CD14-positive monocyte (primary cell): ENCODE measurements around the gene SOD1. TPM values are rescaled to one million over a fixed set of nuclear protein-coding genes. Genes with fewer than 3 reads are reported as not detected.

Experiments used
- DNase-seq, 3 donors: peaks; one replicate each; pipeline ENCODE4 v3.0.0-alpha.2; 2011 to 2022
- H2AFZ ChIP-seq: 2 replicates; pipeline ENCODE4 v1.6.0; 2012; ENCODE audit warnings: mild to moderate bottlenecking, low read depth, low read length, inconsistent platforms; ENCODE audit not compliant: insufficient read depth, poor library complexity, severe bottlenecking
- H3K27ac ChIP-seq, 2 donors: 1 replicate in 1 of 2; 2 replicates in 1 of 2; pipeline ENCODE4 v1.5.1; 2012 to 2013; ENCODE audit warnings: low read length in 2 of 2, control low read depth in 1 of 2, inconsistent platforms in 1 of 2, low read depth in 1 of 2, mild to moderate bottlenecking in 1 of 2
- H3K27me3 ChIP-seq, 2 donors: one replicate each; pipeline versions ENCODE4 v1.6.0 to v1.6.1; 2011 to 2013; ENCODE audit warnings: low read length in 2 of 2; ENCODE audit not compliant: control insufficient read depth in 2 of 2, insufficient read depth in 2 of 2
- H3K36me3 ChIP-seq, 2 donors: replicated peaks in 1 of 2; 1 replicate in 1 of 2; 2 replicates in 1 of 2; pipeline versions ENCODE4 v1.5.1 to v1.6.1; 2012 to 2013; ENCODE audit warnings: low read length in 2 of 2, control low read depth in 1 of 2, inconsistent platforms in 1 of 2, mild to moderate bottlenecking in 1 of 2; ENCODE audit not compliant: insufficient read depth in 2 of 2, control insufficient read depth in 1 of 2
- H3K4me1 ChIP-seq, 2 donors: 1 replicate in 1 of 2; 2 replicates in 1 of 2; pipeline versions ENCODE4 v1.5.1 to v1.6.1; 2012 to 2013; ENCODE audit warnings: low read length in 2 of 2, control low read depth in 1 of 2, inconsistent platforms in 1 of 2, mild to moderate bottlenecking in 1 of 2, moderate library complexity in 1 of 2; ENCODE audit not compliant: insufficient read depth in 2 of 2, control insufficient read depth in 1 of 2
- H3K4me2 ChIP-seq: replicated peaks from 2 replicates; pipeline ENCODE3; 2012; ENCODE audit warnings: low read length, moderate library complexity, mild to moderate bottlenecking; ENCODE audit not compliant: poor library complexity, severe bottlenecking; ENCODE audit errors: extremely low read depth
- H3K4me3 ChIP-seq, 3 experiments: fragments of 200-600 bp in 1 of 3; sonication (generic) in 1 of 3; replicated peaks in 1 of 3; 1 replicate in 2 of 3; 2 replicates in 1 of 3; pipeline ENCODE4 v1.5.1; 2011 to 2013; ENCODE audit warnings: low read length in 3 of 3, mild to moderate bottlenecking in 3 of 3, control low read depth in 2 of 3, low read depth in 2 of 3, inconsistent platforms in 1 of 3, moderate library complexity in 1 of 3
- H3K79me2 ChIP-seq: 2 replicates; pipeline ENCODE4 v1.6.0; 2012; ENCODE audit warnings: mild to moderate bottlenecking, control low read depth, inconsistent platforms, low read length, moderate library complexity; ENCODE audit not compliant: insufficient read depth
- H3K9ac ChIP-seq: 2 replicates; pipeline ENCODE4 v1.6.0; 2017; ENCODE audit warnings: low read length, mild to moderate bottlenecking; ENCODE audit not compliant: insufficient read depth, poor library complexity, severe bottlenecking
- H3K9me3 ChIP-seq, 2 donors: replicated peaks in 1 of 2; 1 replicate in 1 of 2; 2 replicates in 1 of 2; pipeline versions ENCODE4 v1.5.1 to v1.6.1; 2012 to 2013; ENCODE audit warnings: low read length in 2 of 2, control low read depth in 1 of 2; ENCODE audit not compliant: control insufficient read depth in 1 of 2, insufficient read depth in 1 of 2
- H4K20me1 ChIP-seq: 2 replicates; pipeline ENCODE4 v1.6.0; 2012; ENCODE audit warnings: mild to moderate bottlenecking, low read length, control low read depth, moderate library complexity; ENCODE audit not compliant: insufficient read depth
- H3K27ac Mint-ChIP-seq, 7 donors: one replicate each; pipeline ENCODE4 v1.8.0; 2020; ENCODE audit warnings: mild to moderate bottlenecking in 7 of 7, mixed read lengths in 7 of 7, moderate library complexity in 6 of 7, inconsistent platforms in 2 of 7
- H3K27me3 Mint-ChIP-seq, 3 donors: one replicate each; pipeline ENCODE4 v1.8.0; 2021 to 2022; ENCODE audit warnings: low read depth in 3 of 3, mild to moderate bottlenecking in 3 of 3, mixed read lengths in 3 of 3, moderate library complexity in 3 of 3, inconsistent platforms in 1 of 3
- H3K36me3 Mint-ChIP-seq, 2 donors: one replicate each; pipeline ENCODE4 v1.8.0; 2020; ENCODE audit warnings: mixed read lengths in 2 of 2, inconsistent platforms in 1 of 2, mild to moderate bottlenecking in 1 of 2
- H3K4me1 Mint-ChIP-seq: one replicate; pipeline ENCODE4 v1.8.0; 2020; ENCODE audit warnings: mild to moderate bottlenecking, mixed read lengths
- H3K4me3 Mint-ChIP-seq, 2 donors: one replicate each; pipeline ENCODE4 v1.8.0; 2020; ENCODE audit warnings: mild to moderate bottlenecking in 2 of 2, mixed read lengths in 2 of 2, moderate library complexity in 1 of 2
- H3K9me3 Mint-ChIP-seq, 7 donors: one replicate each; pipeline ENCODE4 v1.8.0; 2020 to 2022; ENCODE audit warnings: mixed read lengths in 7 of 7, mild to moderate bottlenecking in 6 of 7, moderate library complexity in 6 of 7, inconsistent platforms in 2 of 7
- WGBS: methylation state at CpG from one replicate; pipeline ENCODE4 v1.1.5; 2013; ENCODE audit warnings: missing lambda C conversion rate; ENCODE audit not compliant: insufficient coverage; 5-methylcytosine and 5-hydroxymethylcytosine counted together
- intact Hi-C, 2 donors: fragments of 100-400 bp; cut with micrococcal nuclease; formaldehyde crosslinking; loops; one replicate each; pipeline versions ENCODE4 v1.15.0 to v1.15.1; 2023
- polyA plus RNA-seq, 3 donors: library from polyadenylated mRNA; depleted of rRNA in 1 of 3; unstranded in 2 of 3; stranded (reverse) in 1 of 3; fragments of 300-500 nt in 2 of 3; fragments of >200 nt in 1 of 3; fragmentation: Illumina TruSeq in 2 of 3; gene quantifications; 1 replicate in 2 of 3; 2 replicates in 1 of 3; pipeline ENCODE4 v1.2.3, GENCODE V29; 2012 to 2021
- TF ChIP-seq, protein P1 (sequence below): fragments of 200-600 bp; IDR thresholded peaks from one replicate; pipeline ENCODE4 v1.8.0; 2022; ENCODE audit warnings: antibody characterized with exemption, mild to moderate bottlenecking

The SOD1 gene
- polyA plus RNA-seq, 3 donors = 79.6 to 174 (median 157) TPM

DNA sequence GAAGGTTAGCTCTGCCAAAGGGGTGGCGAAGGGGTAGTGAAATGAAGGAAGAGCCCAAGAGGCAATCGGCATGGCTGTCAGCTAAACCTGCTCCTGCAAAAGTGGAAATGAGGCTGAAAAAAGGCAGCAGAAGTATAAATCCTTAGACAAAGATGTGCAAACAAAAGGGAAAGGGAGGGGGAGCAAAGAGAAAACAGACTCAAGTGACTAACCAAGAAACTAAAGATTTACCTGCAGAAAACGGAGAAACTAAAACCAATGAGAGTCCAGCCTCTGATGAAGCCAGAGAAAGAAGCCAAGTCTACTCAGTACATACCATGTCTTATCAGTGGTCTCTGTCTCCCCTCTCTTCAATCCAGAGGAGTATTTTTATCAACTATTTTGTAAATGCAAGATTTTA, 47.1 kb downstream of the SOD1 start:
- DNase-seq = no peak
- Histone ChIP-seq H3K9ac (no peak overlapping the region), H3K9me3 (no peaks in the 10 kb centered on the region), H3K4me1 (no peaks in the 10 kb centered on the region), H3K4me2 (no peak overlapping the region), H4K20me1 (peaks cover 98% of the 10 kb centered on the region), H3K4me3 (no peak overlapping the region), H3K27ac (peak overlapping the region in 1 of 2 donors; percentile 39), H2AFZ (no peak overlapping the region), H3K36me3 (peaks cover 22 to 45% of the 10 kb centered on the region in 2 donors), H3K79me2 (peaks cover 83% of the 10 kb centered on the region), H3K27me3 (no peaks in the 10 kb centered on the region)
- Mint-ChIP-seq H3K36me3 (peaks cover 19 to 27% of the 10 kb centered on the region in 2 donors), H3K9me3 (no peaks in the 10 kb centered on the region), H3K27me3 (no peaks in the 10 kb centered on the region), H3K4me1 (peaks cover 25% of the 10 kb centered on the region), H3K4me3 (no peak overlapping the region), H3K27ac (peak overlapping the region in 3 of 7 donors; percentile 7 to 41 (median 38))
- WGBS = 100% methylated on average over 1 of the region's 3 CpGs
- intact Hi-C loops = no loop called here
- TF ChIP-seq, protein P1, sequence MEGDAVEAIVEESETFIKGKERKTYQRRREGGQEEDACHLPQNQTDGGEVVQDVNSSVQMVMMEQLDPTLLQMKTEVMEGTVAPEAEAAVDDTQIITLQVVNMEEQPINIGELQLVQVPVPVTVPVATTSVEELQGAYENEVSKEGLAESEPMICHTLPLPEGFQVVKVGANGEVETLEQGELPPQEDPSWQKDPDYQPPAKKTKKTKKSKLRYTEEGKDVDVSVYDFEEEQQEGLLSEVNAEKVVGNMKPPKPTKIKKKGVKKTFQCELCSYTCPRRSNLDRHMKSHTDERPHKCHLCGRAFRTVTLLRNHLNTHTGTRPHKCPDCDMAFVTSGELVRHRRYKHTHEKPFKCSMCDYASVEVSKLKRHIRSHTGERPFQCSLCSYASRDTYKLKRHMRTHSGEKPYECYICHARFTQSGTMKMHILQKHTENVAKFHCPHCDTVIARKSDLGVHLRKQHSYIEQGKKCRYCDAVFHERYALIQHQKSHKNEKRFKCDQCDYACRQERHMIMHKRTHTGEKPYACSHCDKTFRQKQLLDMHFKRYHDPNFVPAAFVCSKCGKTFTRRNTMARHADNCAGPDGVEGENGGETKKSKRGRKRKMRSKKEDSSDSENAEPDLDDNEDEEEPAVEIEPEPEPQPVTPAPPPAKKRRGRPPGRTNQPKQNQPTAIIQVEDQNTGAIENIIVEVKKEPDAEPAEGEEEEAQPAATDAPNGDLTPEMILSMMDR = no peak

DNA sequence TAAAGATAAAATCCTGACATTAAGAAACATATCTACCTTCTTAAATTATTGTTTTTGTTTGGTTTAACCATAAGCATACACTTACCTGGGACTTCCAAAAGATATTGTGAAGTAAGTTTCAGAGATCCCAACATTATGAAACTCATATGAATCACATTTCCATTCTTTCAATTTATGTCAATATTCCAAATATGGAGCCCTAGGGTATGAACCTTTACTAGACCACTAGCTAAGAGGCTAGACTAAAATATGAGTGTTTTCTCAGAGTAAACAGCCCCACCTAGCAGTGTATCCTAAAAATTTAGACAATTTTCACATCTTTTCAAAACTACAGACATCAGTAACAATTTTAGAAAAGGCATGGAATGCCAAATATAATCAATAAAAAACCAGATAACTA, 48.0 kb downstream of the SOD1 start:
- H4K20me1 ChIP-seq = peaks cover 99% of the 10 kb centered on the region
- Mint-ChIP-seq H3K27ac (peak overlapping the region in 1 of 7 donors; percentile 48), H3K27me3 (no peaks in the 10 kb centered on the region), H3K4me3 (no peak overlapping the region), H3K9me3 (no peaks in the 10 kb centered on the region), H3K4me1 (peaks cover 28% of the 10 kb centered on the region), H3K36me3 (peaks cover 12 to 18% of the 10 kb centered on the region in 2 donors)
- peaks cover 92% of the 10 kb centered on the region for H3K79me2 ChIP-seq
- DNase-seq = no peak
- H3K27ac ChIP-seq = no peak overlapping the region
- no peak overlapping the region for H3K4me2 ChIP-seq
- H2AFZ ChIP-seq = no peak overlapping the region
- TF ChIP-seq, protein P1 = no peak
- H3K9me3 ChIP-seq = no peaks in the 10 kb centered on the region
- intact Hi-C loops = no loop called here
- H3K9ac ChIP-seq = no peak overlapping the region
- H3K4me1 ChIP-seq = no peaks in the 10 kb centered on the region
- no peaks in the 10 kb centered on the region for H3K27me3 ChIP-seq
- H3K36me3 ChIP-seq = peaks cover 15 to 36% of the 10 kb centered on the region in 2 donors
- H3K4me3 ChIP-seq = no peak overlapping the region
